Transverse colon (tissue), 4 donors: ENCODE measurements around the gene RBM47. TPM values are rescaled to one million over a fixed set of nuclear protein-coding genes. Genes with fewer than 3 reads are reported as not detected.

ENCODE experiments used
- DNase-seq: peaks from one replicate; pipeline ENCODE4 v3.0.0-alpha.2; 2019
- H3K27ac ChIP-seq, 4 donors: fragments of 200-600 bp; sonication (generic); 2 replicates each; pipeline ENCODE4 v1.5.1; 2016 to 2018; ENCODE audit warnings: inconsistent platforms in 4 of 4
- H3K27me3 ChIP-seq: fragments of 200-600 bp; sonication (generic); 2 replicates; pipeline ENCODE4 v1.5.1; 2017; ENCODE audit warnings: inconsistent platforms
- H3K36me3 ChIP-seq, 4 donors: fragments of 200-600 bp; sonication (generic); 2 replicates each; pipeline ENCODE4 v1.5.1; 2017 to 2019; ENCODE audit warnings: inconsistent platforms in 4 of 4
- H3K4me1 ChIP-seq, 4 donors: fragments of 200-600 bp; sonication (generic); 2 replicates each; pipeline ENCODE4 v1.5.1; 2017 to 2020; ENCODE audit warnings: inconsistent platforms in 4 of 4
- H3K4me3 ChIP-seq, 4 donors: fragments of 200-600 bp; sonication (generic); 1 replicate in 1 of 4; 2 replicates in 3 of 4; pipeline versions ENCODE4 v1.5.1 to v1.6.1; 2017 to 2019; ENCODE audit warnings: inconsistent platforms in 4 of 4
- H3K9me3 ChIP-seq, 2 donors: fragments of 200-600 bp; sonication (generic); 2 replicates each; pipeline ENCODE4 v1.5.1; 2017 to 2019; ENCODE audit warnings: inconsistent platforms in 2 of 2
- EP300 ChIP-seq: sonication (generic); formaldehyde crosslinking; IDR thresholded peaks from one replicate; pipeline ENCODE4 v1.6.1; 2017; ENCODE audit warnings: antibody characterized with exemption, low read depth
- POLR2A ChIP-seq: fragments of 450-650 bp; IDR thresholded peaks from one replicate; pipeline ENCODE4 v1.6.1; 2016; ENCODE audit warnings: antibody characterized with exemption, mild to moderate bottlenecking, moderate library complexity
- POLR2AphosphoS5 ChIP-seq, 3 donors: sonication (generic); formaldehyde crosslinking; IDR thresholded peaks; one replicate each; pipeline ENCODE4 v1.6.1; 2016; ENCODE audit warnings: antibody characterized with exemption in 3 of 3
- WGBS, 2 donors: methylation state at CpG; one replicate each; pipeline ENCODE4 v1.1.5; 2018; ENCODE audit warnings: low coverage in 1 of 2; 5-methylcytosine and 5-hydroxymethylcytosine counted together
- in situ Hi-C, 4 donors: fragments of 200-750 bp; cut with MboI; loops; one replicate each; pipeline versions ENCODE4 v1.15.0 to v1.15.1; 2017; ENCODE audit warnings: low sequenced_read_pairs in 3 of 4, low pct_ligation_motif_present in 1 of 4, low pct_unique_long_range_greater_than_20kb in 1 of 4
- intact Hi-C: fragments of 100-400 bp; cut with DNase I; formaldehyde crosslinking; loops from one replicate; pipeline ENCODE4 v1.15.1; 2023; ENCODE audit warnings: low total_unique reads
- total RNA-seq, 4 donors: library from RNA; depleted of rRNA; stranded (reverse); fragments of >200 nt; gene quantifications; one replicate each; pipeline ENCODE4 v1.1.0, GENCODE V29; 2016
- TF ChIP-seq, protein P1 (sequence below), 5 experiments: fragments of 200-600 bp in 3 of 5; fragments of 450-650 bp in 2 of 5; sonication (generic) in 3 of 5; IDR thresholded peaks; 1 replicate in 2 of 5; 2 replicates in 3 of 5; pipeline ENCODE4 v1.5.1; 2016 to 2017; ENCODE audit warnings: antibody characterized with exemption in 5 of 5, inconsistent platforms in 3 of 5, mild to moderate bottlenecking in 2 of 5, moderate library complexity in 1 of 5

Gene RBM47
- total RNA-seq, 4 donors from 2014 or later = 273 to 667 (median 572) TPM

DNA sequence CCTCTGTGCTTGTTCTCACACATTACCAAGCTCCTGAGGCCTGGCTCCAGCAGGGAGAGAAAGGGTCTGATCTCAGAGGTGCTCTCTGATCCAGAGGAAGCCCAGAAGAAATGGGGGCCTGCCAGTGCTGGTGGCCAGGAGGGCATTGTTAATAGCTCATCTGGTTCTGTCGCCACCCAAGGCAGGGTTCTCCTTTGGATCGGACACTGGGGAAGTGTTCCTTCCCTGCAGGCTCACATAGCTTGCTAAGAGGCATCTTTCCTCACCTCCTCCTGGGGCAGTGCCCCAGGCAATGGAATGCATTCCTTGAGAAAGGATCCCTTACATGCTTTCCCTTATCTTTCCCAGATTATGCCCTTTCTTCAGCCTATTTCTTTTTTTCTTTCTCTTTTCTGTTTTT, 53.8 kb downstream of the RBM47 start:
- TF ChIP-seq EP300 = no peak
- TF ChIP-seq POLR2AphosphoS5 (IDR thresholded peaks at IDR 0.05) = no peak
- TF ChIP-seq POLR2A = no peak
- TF ChIP-seq, protein P1, sequence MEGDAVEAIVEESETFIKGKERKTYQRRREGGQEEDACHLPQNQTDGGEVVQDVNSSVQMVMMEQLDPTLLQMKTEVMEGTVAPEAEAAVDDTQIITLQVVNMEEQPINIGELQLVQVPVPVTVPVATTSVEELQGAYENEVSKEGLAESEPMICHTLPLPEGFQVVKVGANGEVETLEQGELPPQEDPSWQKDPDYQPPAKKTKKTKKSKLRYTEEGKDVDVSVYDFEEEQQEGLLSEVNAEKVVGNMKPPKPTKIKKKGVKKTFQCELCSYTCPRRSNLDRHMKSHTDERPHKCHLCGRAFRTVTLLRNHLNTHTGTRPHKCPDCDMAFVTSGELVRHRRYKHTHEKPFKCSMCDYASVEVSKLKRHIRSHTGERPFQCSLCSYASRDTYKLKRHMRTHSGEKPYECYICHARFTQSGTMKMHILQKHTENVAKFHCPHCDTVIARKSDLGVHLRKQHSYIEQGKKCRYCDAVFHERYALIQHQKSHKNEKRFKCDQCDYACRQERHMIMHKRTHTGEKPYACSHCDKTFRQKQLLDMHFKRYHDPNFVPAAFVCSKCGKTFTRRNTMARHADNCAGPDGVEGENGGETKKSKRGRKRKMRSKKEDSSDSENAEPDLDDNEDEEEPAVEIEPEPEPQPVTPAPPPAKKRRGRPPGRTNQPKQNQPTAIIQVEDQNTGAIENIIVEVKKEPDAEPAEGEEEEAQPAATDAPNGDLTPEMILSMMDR (IDR thresholded peaks at IDR 0.05) = no peak
- Histone ChIP-seq H3K27ac (peak overlapping the region; percentile 80 to 83 (median 81)), H3K4me3 (no peak overlapping the region), H3K4me1 (peaks cover 3 to 31% (median 15%) of the 10 kb centered on the region in 4 donors), H3K27me3 (no peaks in the 10 kb centered on the region), H3K9me3 (no peaks in the 10 kb centered on the region), H3K36me3 (no peaks in the 10 kb centered on the region)
- DNase-seq = no peak
- in situ Hi-C loops (no loop called here), intact Hi-C loops (no loop called here)
- WGBS, 2 donors = 91% methylated on average over 2 of the region's 2 CpGs; no CpG with 5 or more reads in 1 of the 2 donors

DNA sequence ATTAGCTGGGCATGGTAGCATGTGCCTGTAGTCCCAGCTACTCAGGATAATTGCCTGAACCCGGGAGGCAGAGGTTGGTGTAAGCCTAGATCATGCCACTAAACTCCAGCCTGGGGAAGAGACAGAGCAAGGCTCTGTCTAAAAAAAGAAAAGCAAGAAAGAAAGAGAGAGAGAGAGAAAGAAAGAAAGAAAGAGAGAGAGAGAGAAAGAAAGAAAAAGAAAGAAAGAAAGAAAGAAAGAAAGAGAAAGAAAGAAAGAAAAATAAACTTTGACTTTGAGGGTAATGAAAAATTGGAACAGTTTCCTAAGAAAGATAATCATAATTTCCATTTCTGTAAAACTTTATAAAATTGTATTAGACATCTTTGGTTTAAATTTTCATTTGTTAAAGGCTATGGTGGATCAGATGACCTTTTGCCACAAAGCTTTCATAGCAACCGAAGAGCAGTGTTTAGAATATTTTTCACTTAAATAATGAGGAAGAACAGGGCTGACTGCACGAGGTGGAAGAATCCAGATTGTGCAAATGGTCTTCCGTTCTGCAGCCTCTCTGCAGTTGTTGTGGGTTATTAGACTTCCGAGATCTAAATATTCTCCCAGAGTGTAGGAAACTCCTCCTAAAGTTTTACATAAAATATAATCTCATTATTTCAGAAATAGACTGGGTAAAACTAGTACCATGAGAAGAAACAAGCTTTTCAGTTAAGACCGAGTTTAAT, 55.9 kb downstream of the RBM47 start:
- WGBS, 2 donors = 60 to 65% methylated on average over 5 to 6 of the region's 6 CpGs
- in situ Hi-C loops (no loop called here), intact Hi-C loops (no loop called here)
- no peak for TF ChIP-seq POLR2AphosphoS5 (IDR thresholded peaks at IDR 0.05)
- TF ChIP-seq POLR2A = no peak
- no peak for TF ChIP-seq EP300
- TF ChIP-seq, protein P1 (IDR thresholded peaks at IDR 0.05) = no peak
- peak overlapping the region; percentile 37 to 80 (median 44) for H3K27ac ChIP-seq
- no peak for DNase-seq
- peaks cover 3 to 31% (median 15%) of the 10 kb centered on the region in 4 donors for H3K4me1 ChIP-seq
- H3K36me3 ChIP-seq = no peaks in the 10 kb centered on the region
- H3K27me3 ChIP-seq = no peaks in the 10 kb centered on the region
- H3K4me3 ChIP-seq = no peak overlapping the region
- no peaks in the 10 kb centered on the region for H3K9me3 ChIP-seq

DNA sequence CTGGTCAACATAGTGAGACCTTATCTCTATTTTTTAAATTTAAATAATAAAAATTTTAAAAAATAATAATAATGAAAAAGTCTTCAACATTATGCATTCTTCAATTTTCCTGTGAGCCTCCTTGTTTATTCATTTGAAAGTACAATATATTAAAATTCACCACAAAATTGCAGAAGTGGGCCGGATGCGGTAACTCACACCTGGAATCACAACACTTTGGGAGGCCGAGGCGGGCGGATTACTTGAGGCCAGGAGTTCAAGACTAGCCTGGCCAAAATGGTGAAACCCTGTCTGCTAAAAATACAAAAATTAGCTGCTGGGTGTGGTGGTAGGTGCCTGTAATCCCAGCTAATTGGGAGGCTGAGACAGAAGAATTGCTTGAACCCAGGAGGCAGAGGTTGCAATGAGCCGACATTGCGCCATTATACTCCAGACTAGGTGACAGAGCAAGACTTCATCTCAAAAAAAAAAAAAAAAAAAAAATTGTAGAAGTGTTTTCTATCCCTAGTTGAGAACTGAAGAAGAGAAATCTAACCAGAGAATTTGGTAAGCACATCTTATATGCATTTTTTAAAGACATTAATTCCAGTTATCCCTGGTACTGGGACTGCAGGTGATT, 56.9 kb downstream of the RBM47 start:
- Histone ChIP-seq H3K36me3 (no peaks in the 10 kb centered on the region), H3K4me3 (no peak overlapping the region), H3K4me1 (peaks cover 3 to 25% (median 13%) of the 10 kb centered on the region in 4 donors), H3K9me3 (no peaks in the 10 kb centered on the region), H3K27ac (peak overlapping the region in 1 of 4 donors; percentile 11), H3K27me3 (no peaks in the 10 kb centered on the region)
- TF ChIP-seq POLR2A (no peak), EP300 (no peak), POLR2AphosphoS5 (IDR thresholded peaks at IDR 0.05) (no peak)
- TF ChIP-seq, protein P1 (IDR thresholded peaks at IDR 0.05) = no peak
- intact Hi-C loops = no loop called here
- WGBS, 2 donors = 82 to 93% methylated on average over 7 of the region's 7 CpGs
- no peak for DNase-seq
- in situ Hi-C loops = no loop called here

DNA sequence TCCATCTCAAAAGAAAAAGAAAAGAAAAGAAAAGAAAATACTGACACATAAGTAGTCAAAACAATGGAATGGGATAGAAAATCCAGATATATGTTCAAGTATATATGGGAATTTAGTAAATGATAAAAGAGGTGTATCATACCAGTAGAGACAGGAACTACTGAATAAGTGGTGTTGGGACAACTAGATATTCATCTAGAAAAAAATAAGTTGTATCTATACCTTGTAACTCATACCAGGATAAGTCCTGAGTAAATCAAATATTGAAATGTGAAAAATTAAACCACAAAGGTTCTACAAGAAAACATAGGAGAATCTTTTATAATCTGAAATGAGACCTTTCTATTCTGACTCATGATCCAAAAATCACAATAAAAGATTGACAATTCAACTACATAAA, 58.5 kb downstream of the RBM47 start:
- TF ChIP-seq EP300 = no peak
- TF ChIP-seq POLR2AphosphoS5 (IDR thresholded peaks at IDR 0.05) = no peak
- TF ChIP-seq, protein P1 (IDR thresholded peaks at IDR 0.05) = no peak
- no peak for TF ChIP-seq POLR2A
- Histone ChIP-seq H3K4me3 (no peak overlapping the region), H3K36me3 (no peaks in the 10 kb centered on the region), H3K9me3 (no peaks in the 10 kb centered on the region), H3K27me3 (no peaks in the 10 kb centered on the region), H3K27ac (no peak overlapping the region), H3K4me1 (peaks cover 0 to 11% (median under 1%) of the 10 kb centered on the region in 4 donors)
- in situ Hi-C loops (no loop called here), intact Hi-C loops (no loop called here)
- no peak for DNase-seq
